Endothelial cell (in vitro differentiated cells): ENCODE measurements around the gene LAT. TPM values are rescaled to one million over a fixed set of nuclear protein-coding genes. Genes with fewer than 3 reads are reported as not detected.

Source experiments
- DNase-seq: peaks from one replicate; pipeline ENCODE4 v3.0.0; 2021; ENCODE audit warnings: low spot score
- H3K27ac Mint-ChIP-seq: one replicate; pipeline ENCODE4 v1.8.0; 2021; ENCODE audit warnings: mixed read lengths, inconsistent platforms; ENCODE audit not compliant: unreplicated experiment
- H3K27me3 Mint-ChIP-seq: one replicate; pipeline ENCODE4 v1.8.0; 2021; ENCODE audit warnings: mild to moderate bottlenecking, moderate library complexity, mixed read lengths, inconsistent platforms; ENCODE audit not compliant: unreplicated experiment
- H3K36me3 Mint-ChIP-seq: one replicate; pipeline ENCODE4 v1.8.0; 2021; ENCODE audit warnings: mild to moderate bottlenecking, low read depth, mixed read lengths, inconsistent platforms; ENCODE audit not compliant: unreplicated experiment
- H3K4me1 Mint-ChIP-seq: one replicate; pipeline ENCODE4 v1.8.0; 2021; ENCODE audit warnings: mild to moderate bottlenecking, mixed read lengths, inconsistent platforms; ENCODE audit not compliant: unreplicated experiment
- H3K4me3 Mint-ChIP-seq: one replicate; pipeline ENCODE4 v1.8.0; 2021; ENCODE audit warnings: mild to moderate bottlenecking, mixed read lengths, inconsistent platforms; ENCODE audit not compliant: unreplicated experiment
- H3K9me3 Mint-ChIP-seq: one replicate; pipeline ENCODE4 v1.8.0; 2021; ENCODE audit warnings: mixed read lengths, inconsistent platforms; ENCODE audit not compliant: unreplicated experiment
- CTCF ChIP-seq: fragments of 200-600 bp; sonication (generic); IDR thresholded peaks from one replicate; pipeline ENCODE4 v1.5.0; 2021; ENCODE audit warnings: antibody characterized with exemption; ENCODE audit not compliant: unreplicated experiment
- long read RNA-seq: library from polyadenylated mRNA; unstranded; transcript quantifications from one replicate; pipeline ENCODE4 v2.0.0, GENCODE V29; 2020; ENCODE audit not compliant: unreplicated experiment
- total RNA-seq: library from RNA; stranded (reverse); fragmentation: NEBNext Ultra II Directional; extraction: Animal tissue kit (Norgen Biotek cat#: 25700); gene quantifications from one replicate; pipeline ENCODE4 v1.2.1, GENCODE V29; 2021; ENCODE audit not compliant: unreplicated experiment

Gene LAT
- total RNA-seq: 5.4 TPM
- long read RNA-seq, partial matches to known transcripts: 0 of 2 reads
- long read RNA-seq, other reads (novel, unspliced or antisense): 1 of 2 reads

GRCh38 chr16:28984619-28985135 is at the start of gene LAT:
Gene LAT (plus strand): TSS chr16:28985052. CDS start chr16:28985418, 366 bp downstream.
- peaks cover 43% of the 10 kb centered on the region for H3K36me3 Mint-ChIP-seq

GRCh38 chr16:28935346-28935745 is 49.5 kb upstream of the LAT start:
- no peak for TF ChIP-seq CTCF
- no peak overlapping the region for H3K27ac Mint-ChIP-seq
- no peaks in the 10 kb centered on the region for H3K9me3 Mint-ChIP-seq
- H3K4me3 Mint-ChIP-seq: no peak overlapping the region
- no peak for DNase-seq
- H3K4me1 Mint-ChIP-seq: peaks cover 4% of the 10 kb centered on the region
- peaks cover 4% of the 10 kb centered on the region for H3K27me3 Mint-ChIP-seq
- H3K36me3 Mint-ChIP-seq: no peaks in the 10 kb centered on the region

More at GRCh38 chr16:28984619-28985135, at the start of gene LAT:
- no peak within 1 kb of the TSS for H3K27ac Mint-ChIP-seq
- peaks cover 6% of the 10 kb centered on the region for H3K27me3 Mint-ChIP-seq
- DNase-seq: no peak
- peaks cover 6% of the 10 kb centered on the region for H3K9me3 Mint-ChIP-seq
- no peak within 1 kb of the TSS for H3K4me3 Mint-ChIP-seq
- peaks cover 3% of the 10 kb centered on the region for H3K4me1 Mint-ChIP-seq
- TF ChIP-seq CTCF: no peak

GRCh38 chr16:28935924-28936783 is 48.7 kb upstream of the LAT start:
- TF ChIP-seq CTCF: no peak
- DNase-seq: peak; percentile 38
- Mint-ChIP-seq H3K27ac (no peak overlapping the region), H3K36me3 (no peaks in the 10 kb centered on the region), H3K4me1 (peaks cover 4% of the 10 kb centered on the region), H3K27me3 (peaks cover 4% of the 10 kb centered on the region), H3K9me3 (no peaks in the 10 kb centered on the region), H3K4me3 (no peak overlapping the region)

GRCh38 chr16:28936784-28937155 is 48.1 kb upstream of the LAT start:
- no peak overlapping the region for H3K27ac Mint-ChIP-seq
- no peaks in the 10 kb centered on the region for H3K9me3 Mint-ChIP-seq
- no peak for TF ChIP-seq CTCF
- H3K4me3 Mint-ChIP-seq: no peak overlapping the region
- H3K36me3 Mint-ChIP-seq: no peaks in the 10 kb centered on the region
- DNase-seq: no peak
- H3K4me1 Mint-ChIP-seq: peaks cover 4% of the 10 kb centered on the region
- H3K27me3 Mint-ChIP-seq: peaks cover 4% of the 10 kb centered on the region
